H9 (cell line): ENCODE data around the gene ILF2. TPM values are rescaled to one million over a fixed set of nuclear protein-coding genes. Genes with fewer than 3 reads are reported as not detected.
A peak's percentile ranks its signal among the peaks of the same experiment; 100 is the strongest.

ENCODE experiments used
- DNase-seq: peaks from one replicate; pipeline ENCODE4 v3.0.0-alpha.2; 2017
- H2AFZ ChIP-seq: one replicate; pipeline ENCODE4 v1.6.1; 2013; ENCODE audit warnings: mild to moderate bottlenecking, low read length, control low read depth, moderate library complexity
- H2AK5ac ChIP-seq: 2 replicates; pipeline ENCODE4 v1.6.1; 2013; ENCODE audit warnings: low read length, control low read depth, mixed read lengths; ENCODE audit not compliant: insufficient read length
- H2BK120ac ChIP-seq: one replicate; pipeline ENCODE4 v1.6.1; 2013; ENCODE audit warnings: low read depth, mild to moderate bottlenecking, low read length, control low read depth, inconsistent platforms; ENCODE audit not compliant: poor library complexity, severe bottlenecking
- H2BK12ac ChIP-seq: 2 replicates; pipeline ENCODE4 v1.6.1; 2013; ENCODE audit warnings: low read length, control low read depth, mixed read lengths, low read depth; ENCODE audit not compliant: insufficient read length
- H2BK15ac ChIP-seq: 2 replicates; pipeline ENCODE4 v1.6.1; 2013; ENCODE audit warnings: low read depth, low read length, control low read depth
- H2BK20ac ChIP-seq: one replicate; pipeline ENCODE4 v1.6.1; 2013; ENCODE audit warnings: low read depth, mild to moderate bottlenecking, low read length, control low read depth, inconsistent platforms; ENCODE audit not compliant: poor library complexity, severe bottlenecking
- H2BK5ac ChIP-seq: 2 replicates; pipeline ENCODE4 v1.6.1; 2013; ENCODE audit warnings: low read length, control low read depth, mixed read lengths; ENCODE audit not compliant: insufficient read length
- H3K14ac ChIP-seq: 2 replicates; pipeline ENCODE4 v1.6.1; 2013; ENCODE audit warnings: low read length, control low read depth; ENCODE audit not compliant: insufficient read depth
- H3K18ac ChIP-seq: 2 replicates; pipeline ENCODE4 v1.6.1; 2013; ENCODE audit warnings: low read depth, mild to moderate bottlenecking, mixed read lengths, low read length, control low read depth; ENCODE audit not compliant: insufficient read length
- H3K23ac ChIP-seq: 2 replicates; pipeline ENCODE4 v1.6.1; 2013; ENCODE audit warnings: low read length, control low read depth, mixed read lengths, low read depth; ENCODE audit not compliant: insufficient read length
- H3K23me2 ChIP-seq: 2 replicates; pipeline ENCODE4 v1.6.1; 2013; ENCODE audit warnings: low read depth, mild to moderate bottlenecking, mixed read lengths, low read length, control low read depth; ENCODE audit not compliant: insufficient read length, poor library complexity, severe bottlenecking
- H3K27ac ChIP-seq: 2 replicates; pipeline ENCODE4 v1.5.1; 2013; ENCODE audit warnings: low read length, control low read depth, mixed read lengths, low read depth; ENCODE audit not compliant: insufficient read length
- H3K27me3 ChIP-seq: 2 replicates; pipeline ENCODE4 v1.6.1; 2013; ENCODE audit warnings: low read length, control low read depth, inconsistent platforms; ENCODE audit not compliant: insufficient read depth
- H3K4ac ChIP-seq: 2 replicates; pipeline ENCODE4 v1.6.1; 2013; ENCODE audit warnings: low read depth, mild to moderate bottlenecking, control low read depth, inconsistent platforms, low read length, moderate library complexity
- H3K4me1 ChIP-seq: 2 replicates; pipeline ENCODE4 v1.6.1; 2013; ENCODE audit warnings: low read length, control low read depth, inconsistent platforms; ENCODE audit not compliant: insufficient read depth
- H3K4me2 ChIP-seq: 2 replicates; pipeline ENCODE4 v1.6.1; 2013; ENCODE audit warnings: low read length, control low read depth, mixed read lengths; ENCODE audit not compliant: insufficient read length, insufficient read depth
- H3K56ac ChIP-seq: 2 replicates; pipeline ENCODE4 v1.6.1; 2013; ENCODE audit warnings: low read depth, mild to moderate bottlenecking, mixed read lengths, low read length, control low read depth; ENCODE audit not compliant: insufficient read length
- H3K79me1 ChIP-seq: 2 replicates; pipeline ENCODE4 v1.6.1; 2013; ENCODE audit warnings: low read depth, mild to moderate bottlenecking, moderate library complexity, low read length, control low read depth, inconsistent platforms; ENCODE audit not compliant: insufficient read depth, poor library complexity, severe bottlenecking
- H3K79me2 ChIP-seq: 2 replicates; pipeline ENCODE4 v1.6.1; 2013; ENCODE audit warnings: low read length, control low read depth, inconsistent platforms; ENCODE audit not compliant: insufficient read depth
- H3K9ac ChIP-seq: 2 replicates; pipeline ENCODE4 v1.6.1; 2013; ENCODE audit warnings: low read length, control low read depth, mixed read lengths; ENCODE audit not compliant: insufficient read length; ENCODE audit errors: extremely low read depth
- H3K9me3 ChIP-seq: one replicate; pipeline ENCODE4 v1.6.1; 2013; ENCODE audit warnings: low read depth, low read length, inconsistent platforms; ENCODE audit not compliant: control insufficient read depth
- H3T11ph ChIP-seq: one replicate; pipeline ENCODE4 v1.6.1; 2013; ENCODE audit warnings: mild to moderate bottlenecking, low read length, control low read depth, inconsistent platforms
- H4K20me1 ChIP-seq: one replicate; pipeline ENCODE4 v1.6.1; 2013; ENCODE audit not compliant: control insufficient read depth, insufficient read length, insufficient read depth
- H4K5ac ChIP-seq: 2 replicates; pipeline ENCODE4 v1.6.1; 2013; ENCODE audit warnings: low read depth, mild to moderate bottlenecking, mixed read lengths, low read length, control low read depth; ENCODE audit not compliant: insufficient read length
- H4K8ac ChIP-seq: replicated peaks from 2 replicates; pipeline ENCODE4 v1.6.1; 2013; ENCODE audit warnings: low read length, control low read depth, mixed read lengths, low read depth; ENCODE audit not compliant: insufficient read length
- H4K91ac ChIP-seq: 2 replicates; pipeline ENCODE4 v1.6.1; 2013; ENCODE audit warnings: low read depth, mild to moderate bottlenecking, moderate library complexity, mixed read lengths, low read length, control low read depth; ENCODE audit not compliant: insufficient read length
- H3K27ac Mint-ChIP-seq, 3 experiments: 2 replicates in 2 of 3; 3 replicates in 1 of 3; pipeline ENCODE4 v1.8.0; 2020 to 2021; ENCODE audit warnings: mixed read lengths in 3 of 3, mild to moderate bottlenecking in 1 of 3, moderate library complexity in 1 of 3
- H3K27me3 Mint-ChIP-seq: 2 replicates; pipeline ENCODE4 v1.8.0; 2021; ENCODE audit warnings: low read depth, mild to moderate bottlenecking, moderate library complexity, mixed read lengths
- H3K36me3 Mint-ChIP-seq, 3 experiments: 2 replicates in 2 of 3; 3 replicates in 1 of 3; pipeline ENCODE4 v1.8.0; 2020 to 2021; ENCODE audit warnings: low read depth in 3 of 3, mixed read lengths in 3 of 3; ENCODE audit not compliant: insufficient read depth in 1 of 3
- H3K4me1 Mint-ChIP-seq, 2 experiments: 2 replicates each; pipeline ENCODE4 v1.8.0; 2020; ENCODE audit warnings: mixed read lengths in 2 of 2
- H3K4me3 Mint-ChIP-seq, 2 experiments: 2 replicates in 1 of 2; 3 replicates in 1 of 2; pipeline ENCODE4 v1.8.0; 2020 to 2021; ENCODE audit warnings: mild to moderate bottlenecking in 2 of 2, mixed read lengths in 2 of 2, moderate library complexity in 1 of 2
- H3K9me3 Mint-ChIP-seq, 2 experiments: 2 replicates in 1 of 2; 3 replicates in 1 of 2; pipeline ENCODE4 v1.8.0; 2020; ENCODE audit warnings: mild to moderate bottlenecking in 2 of 2, mixed read lengths in 2 of 2, moderate library complexity in 1 of 2
- CTCF ChIP-seq: fragments of 200-600 bp; sonication (generic); conservative IDR thresholded peaks from 3 replicates; pipeline ENCODE4 v1.8.0; 2021; ENCODE audit warnings: antibody characterized with exemption, mild to moderate bottlenecking
- WGBS: extraction: QIAGEN DNeasy Blood & Tissue Kit; methylation state at CpG from one replicate; pipeline ENCODE4 v1.1.7; 2013; ENCODE audit warnings: missing lambda C conversion rate, low lambda C conversion rate, mixed read lengths; ENCODE audit not compliant: insufficient read length; ENCODE audit errors: extremely low coverage; 5-methylcytosine and 5-hydroxymethylcytosine counted together
- total RNA-seq: library from RNA; stranded (reverse); gene quantifications from 2 replicates; pipeline ENCODE4 v1.2.1, GENCODE V29; 2021

ILF2 gene
- total RNA-seq, 1 experiment from 2014 or later = 357 TPM

GRCh38 chr1:153688276-153688675 is 17.5 kb upstream of the ILF2 start:
- Mint-ChIP-seq H3K9me3 (no peaks in the 10 kb centered on the region), H3K4me1 (peaks cover 8 to 19% of the 10 kb centered on the region in 2 experiments; a peak in 3 of 4 replicates), H3K27ac (peak overlapping the region in 2 of 3 experiments; percentile 11 to 58; a peak in 2 of 7 replicates), H3K36me3 (peaks cover 4 to 30% (median 25%) of the 10 kb centered on the region in 3 experiments; a peak in 5 of 7 replicates), H3K27me3 (no peaks in the 10 kb centered on the region), H3K4me3 (0 out of 5 replicates have a peak overlapping the region, but pooled peaks of 1 of the 2 experiments have one; percentile 1)
- Histone ChIP-seq H3K18ac (no peak overlapping the region), H3K23ac (no peak overlapping the region), H3K4me1 (no peaks in the 10 kb centered on the region), H3K4me2 (no peak overlapping the region), H2BK120ac (no peak overlapping the region), H2AK5ac (no peak overlapping the region), H3K27me3 (no peaks in the 10 kb centered on the region), H3T11ph (no peak overlapping the region), H2AFZ (no peak overlapping the region), H2BK12ac (no peak overlapping the region), H3K4ac (no peak overlapping the region), H2BK5ac (no peak overlapping the region), H3K56ac (no peak overlapping the region), H2BK15ac (no peak overlapping the region), H2BK20ac (no peak overlapping the region), H4K91ac (no peak overlapping the region), H4K8ac (no peak overlapping the region), H3K27ac (no peak overlapping the region), H3K79me1 (no peaks in the 10 kb centered on the region), H3K9me3 (no peaks in the 10 kb centered on the region), H3K14ac (no peak overlapping the region), H3K23me2 (no peaks in the 10 kb centered on the region), H3K9ac (no peak overlapping the region), H4K5ac (no peak overlapping the region), H4K20me1 (no peaks in the 10 kb centered on the region), H3K79me2 (no peaks in the 10 kb centered on the region)
- no peak for DNase-seq
- whole genome bisulfite sequencing = no CpG with 5 or more reads among the region's 7 CpGs
- no peak for TF ChIP-seq CTCF
